ENCODE data around the gene ARF6. TPM values are rescaled to one million over a fixed set of nuclear protein-coding genes. Genes with fewer than 3 reads are reported as not detected.
"Not testable (repeated sequence)": the region's sequence is repeated elsewhere in the genome, so short reads cannot be mapped to it uniquely, and the experiment has no call there.

Gene ARF6
- total RNA-seq, 1 donor from 2014 or later: 31.5 TPM

GRCh38 chr14:49893309-49894213, 679 bp downstream of the ARF6 start:
- Histone ChIP-seq H3K27ac (peak overlapping the region; percentile 100), H3K4me1 (peaks cover 0 to 38% of the 10 kb centered on the region in 2 donors), H3K9me3 (no peaks in the 10 kb centered on the region), H3K4me3 (peak overlapping the region; percentile 85 to 95), H3K27me3 (no peaks in the 10 kb centered on the region), H3K36me3 (peaks cover 0 to 19% of the 10 kb centered on the region in 2 donors)
- peak in 1 of 2 donors; percentile 83 for DNase-seq (ENCODE audit: low spot score in 2 of 2)
- no peak for TF ChIP-seq CTCF (IDR thresholded peaks at IDR 0.05)
- intact Hi-C loops (cut with DNase I): loop anchor here (1.0 to 2.0 kb wide), 4 partner anchors 81 to 211 kb away; no protein-coding TSS in a partner anchor

GRCh38 chr14:49894214-49895107, 1.6 kb downstream of the ARF6 start:
- Histone ChIP-seq H3K27ac (peak overlapping the region; percentile 100), H3K36me3 (peaks cover 0 to 19% of the 10 kb centered on the region in 2 donors), H3K4me3 (peak overlapping the region; percentile 85 to 95), H3K4me1 (peaks cover 0 to 38% of the 10 kb centered on the region in 2 donors)
- intact Hi-C loops (cut with DNase I); H3K9me3 ChIP-seq; DNase-seq (ENCODE audit: low spot score in 2 of 2); H3K27me3 ChIP-seq: not testable (repeated sequence)

- peaks cover 0 to 38% of the 10 kb centered on the region in 2 donors for H3K4me1 ChIP-seq
- TF ChIP-seq CTCF (IDR thresholded peaks at IDR 0.05): no peak
- H3K9me3 ChIP-seq: no peaks in the 10 kb centered on the region
- DNase-seq (ENCODE audit: low spot score in 2 of 2): no peak
- peaks cover 0 to 19% of the 10 kb centered on the region in 2 donors for H3K36me3 ChIP-seq
- H3K4me3 ChIP-seq: peak overlapping the region; percentile 85 to 95
- intact Hi-C loops (cut with DNase I): no loop called here
- no peaks in the 10 kb centered on the region for H3K27me3 ChIP-seq
- peak overlapping the region in 1 of 2 donors; percentile 100 for H3K27ac ChIP-seq
Measured at GRCh38 chr14:49895480-49895879, 2.6 kb downstream of the ARF6 start.

GRCh38 chr14:49896272-49896671, 3.4 kb downstream of the ARF6 start:
- H3K27me3 ChIP-seq; DNase-seq (ENCODE audit: low spot score in 2 of 2); intact Hi-C loops (cut with DNase I); H3K9me3 ChIP-seq: not testable (repeated sequence)
- peak overlapping the region; percentile 85 to 95 for H3K4me3 ChIP-seq
- H3K27ac ChIP-seq: peak overlapping the region in 1 of 2 donors; percentile 5
- peaks cover 0 to 19% of the 10 kb centered on the region in 2 donors for H3K36me3 ChIP-seq
- peaks cover 0 to 38% of the 10 kb centered on the region in 2 donors for H3K4me1 ChIP-seq

GRCh38 chr14:49896966-49897365, 4.1 kb downstream of the ARF6 start:
- H3K9me3 ChIP-seq: no peaks in the 10 kb centered on the region
- H3K27me3 ChIP-seq: no peaks in the 10 kb centered on the region
- peak overlapping the region in 1 of 2 donors; percentile 37 for H3K27ac ChIP-seq
- H3K4me1 ChIP-seq: peaks cover 0 to 34% of the 10 kb centered on the region in 2 donors
- intact Hi-C loops (cut with DNase I): no loop called here
- no peak for TF ChIP-seq CTCF (IDR thresholded peaks at IDR 0.05)
- no peak for DNase-seq (ENCODE audit: low spot score in 2 of 2)
- peak overlapping the region; percentile 26 to 85 for H3K4me3 ChIP-seq
- H3K36me3 ChIP-seq: peaks cover 0 to 19% of the 10 kb centered on the region in 2 donors

DNA sequence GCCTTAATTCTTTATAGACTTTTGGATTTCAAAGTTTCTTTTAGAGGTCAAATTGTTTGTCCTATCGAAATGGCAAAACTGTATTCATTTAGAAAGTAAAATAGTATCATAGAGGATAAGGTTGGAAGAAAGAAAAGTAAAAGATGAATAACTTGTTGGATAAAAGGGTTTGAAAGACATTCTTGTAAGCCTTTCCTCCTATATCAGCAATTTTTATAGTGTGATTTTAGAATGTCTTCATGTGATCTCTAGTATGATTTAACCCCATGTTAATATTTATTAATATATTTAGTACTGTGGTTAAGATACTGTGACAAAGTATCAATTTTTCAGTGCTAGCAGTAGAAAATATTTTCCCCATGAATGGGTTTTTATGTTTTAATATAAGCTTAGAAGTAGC, 4.5 kb downstream of the ARF6 start:
- DNase-seq (ENCODE audit: low spot score in 2 of 2): no peak
- Histone ChIP-seq H3K27ac (peak overlapping the region in 1 of 2 donors; percentile 37), H3K4me1 (peaks cover 0 to 33% of the 10 kb centered on the region in 2 donors)

More for the DNA sequence above, 4.5 kb downstream of the ARF6 start:
- peaks cover 0 to 19% of the 10 kb centered on the region in 2 donors for H3K36me3 ChIP-seq
- H3K27me3 ChIP-seq: no peaks in the 10 kb centered on the region
- intact Hi-C loops (cut with DNase I): no loop called here
- H3K4me3 ChIP-seq: peak overlapping the region; percentile 26 to 85
- no peak for TF ChIP-seq CTCF (IDR thresholded peaks at IDR 0.05)
- H3K9me3 ChIP-seq: no peaks in the 10 kb centered on the region

Measured in ascending aorta (tissue), 2 donors.